HFF-Myc (cell line): Measurements from ENCODE around the gene CHST11.
A peak's percentile ranks its signal among the peaks of the same experiment; 100 is the strongest.

Source experiments
- DNase-seq: peaks from one replicate; pipeline ENCODE4 v3.0.0-alpha.2; 2011; ENCODE audit warnings: low read depth; ENCODE audit errors: extremely low read depth
- H3K4me3 ChIP-seq: replicated peaks from 2 replicates; pipeline ENCODE4 v1.5.1; 2011; ENCODE audit warnings: low read depth, mild to moderate bottlenecking, control low read depth, low read length
- TF ChIP-seq, protein P1 (sequence below): IDR thresholded peaks from 2 replicates; pipeline ENCODE4 v1.5.1; 2012; ENCODE audit warnings: mild to moderate bottlenecking, low read depth, low read length, control low read depth; ENCODE audit errors: missing control alignments

Gene CHST11

DNA sequence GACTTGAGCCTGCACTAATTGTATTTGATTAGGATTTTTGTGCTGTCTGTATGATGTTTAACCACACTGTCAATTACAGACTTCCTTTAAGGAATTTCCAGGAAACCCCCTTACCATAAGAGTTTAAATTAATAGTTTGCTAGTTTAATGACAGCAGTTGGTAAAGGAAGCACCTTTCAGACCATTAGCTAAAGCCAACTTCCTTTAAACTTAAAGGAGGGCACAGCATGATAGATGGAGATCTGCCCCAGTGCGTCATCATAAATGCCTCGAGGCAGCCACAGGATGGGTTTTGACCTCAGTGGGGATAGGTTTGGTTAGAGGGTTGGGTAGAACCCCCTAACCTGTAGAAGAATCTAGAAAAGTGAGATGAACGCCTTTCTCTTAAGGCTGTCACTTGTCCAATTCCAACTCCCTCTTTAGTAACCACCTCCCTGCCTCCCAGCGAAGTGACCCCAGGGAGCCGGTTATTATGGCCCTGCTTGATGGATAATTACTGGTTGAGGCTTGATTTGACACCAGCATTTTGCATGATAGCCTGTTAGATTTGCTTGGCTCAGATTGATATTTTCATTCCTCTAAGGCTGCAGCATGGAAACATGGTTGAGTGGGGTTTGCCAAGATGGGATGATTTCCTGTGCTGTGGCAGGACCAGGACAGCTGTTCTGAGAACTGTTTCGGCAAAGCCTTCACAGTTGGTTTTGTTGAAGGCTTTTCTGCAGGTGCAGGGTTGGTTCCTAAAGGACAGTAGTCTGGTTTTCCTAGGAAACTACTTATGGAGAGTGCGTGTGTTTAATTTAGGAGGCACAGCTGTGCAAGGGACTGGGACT, 62.7 kb downstream of the CHST11 start:
- TF ChIP-seq, protein P1, sequence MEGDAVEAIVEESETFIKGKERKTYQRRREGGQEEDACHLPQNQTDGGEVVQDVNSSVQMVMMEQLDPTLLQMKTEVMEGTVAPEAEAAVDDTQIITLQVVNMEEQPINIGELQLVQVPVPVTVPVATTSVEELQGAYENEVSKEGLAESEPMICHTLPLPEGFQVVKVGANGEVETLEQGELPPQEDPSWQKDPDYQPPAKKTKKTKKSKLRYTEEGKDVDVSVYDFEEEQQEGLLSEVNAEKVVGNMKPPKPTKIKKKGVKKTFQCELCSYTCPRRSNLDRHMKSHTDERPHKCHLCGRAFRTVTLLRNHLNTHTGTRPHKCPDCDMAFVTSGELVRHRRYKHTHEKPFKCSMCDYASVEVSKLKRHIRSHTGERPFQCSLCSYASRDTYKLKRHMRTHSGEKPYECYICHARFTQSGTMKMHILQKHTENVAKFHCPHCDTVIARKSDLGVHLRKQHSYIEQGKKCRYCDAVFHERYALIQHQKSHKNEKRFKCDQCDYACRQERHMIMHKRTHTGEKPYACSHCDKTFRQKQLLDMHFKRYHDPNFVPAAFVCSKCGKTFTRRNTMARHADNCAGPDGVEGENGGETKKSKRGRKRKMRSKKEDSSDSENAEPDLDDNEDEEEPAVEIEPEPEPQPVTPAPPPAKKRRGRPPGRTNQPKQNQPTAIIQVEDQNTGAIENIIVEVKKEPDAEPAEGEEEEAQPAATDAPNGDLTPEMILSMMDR = no peak
- no peak for DNase-seq
- no peak overlapping the region for H3K4me3 ChIP-seq

GRCh38 chr12:104520242-104520900, 63.6 kb downstream of the CHST11 start:
- TF ChIP-seq, protein P1 = no peak
- H3K4me3 ChIP-seq = no peak overlapping the region
- no peak for DNase-seq

DNA sequence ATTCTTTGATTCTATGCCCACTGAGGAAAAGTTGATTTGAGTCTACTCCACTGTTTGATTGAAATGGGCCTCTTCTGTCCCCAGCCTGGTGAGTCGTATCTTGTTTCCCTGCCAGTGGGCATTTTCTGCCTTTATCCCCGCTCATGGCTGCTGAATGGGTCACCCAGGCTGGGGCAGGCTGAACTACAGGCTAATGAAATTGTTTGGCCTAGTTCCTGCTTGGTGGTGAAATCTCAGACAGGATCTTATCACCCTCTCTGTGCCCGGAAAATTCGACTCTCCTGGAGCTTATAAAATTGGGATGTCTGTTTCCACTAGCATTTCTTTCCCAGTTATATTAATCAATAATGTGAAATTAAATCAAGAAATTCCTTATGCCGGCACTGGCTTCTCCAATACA, 65.0 kb downstream of the CHST11 start:
- H3K4me3 ChIP-seq = no peak overlapping the region
- TF ChIP-seq, protein P1 = no peak
- no peak for DNase-seq

DNA sequence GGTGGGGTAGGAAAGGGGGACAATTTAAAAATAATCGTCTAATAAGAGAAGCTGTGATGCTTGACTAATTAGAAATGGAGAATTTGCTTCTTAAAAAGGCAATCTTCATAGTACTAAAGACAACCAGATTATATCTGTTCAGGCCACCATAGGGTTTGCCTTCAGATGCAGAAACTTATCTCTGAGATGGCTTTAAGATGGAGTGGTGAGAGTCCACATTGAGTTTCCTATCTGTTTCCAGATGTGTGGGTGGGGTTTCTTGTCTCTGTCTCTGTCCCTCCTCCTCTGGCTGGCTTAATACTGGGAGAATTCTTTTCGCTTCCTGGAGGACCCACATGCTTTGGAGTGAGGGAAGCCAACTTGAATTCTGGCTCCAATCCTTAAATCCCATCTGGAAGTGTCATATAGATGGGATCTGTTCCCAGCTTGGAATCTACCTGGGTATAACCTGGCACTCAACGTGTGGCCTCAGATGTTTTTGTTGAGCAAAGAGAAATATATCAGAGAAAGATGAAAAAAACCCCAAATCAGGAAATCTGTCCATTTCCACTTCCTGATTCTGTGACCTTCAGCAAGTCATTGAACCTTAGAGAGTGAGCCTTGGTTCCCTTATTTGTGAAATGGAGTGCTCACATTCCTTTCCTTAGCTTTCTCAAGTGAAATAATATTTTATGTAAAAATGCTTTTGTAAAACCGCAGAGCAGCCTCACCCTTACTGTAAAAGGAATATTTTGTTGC, 66.4 kb downstream of the CHST11 start:
- no peak overlapping the region for H3K4me3 ChIP-seq
- TF ChIP-seq, protein P1 = no peak

DNA sequence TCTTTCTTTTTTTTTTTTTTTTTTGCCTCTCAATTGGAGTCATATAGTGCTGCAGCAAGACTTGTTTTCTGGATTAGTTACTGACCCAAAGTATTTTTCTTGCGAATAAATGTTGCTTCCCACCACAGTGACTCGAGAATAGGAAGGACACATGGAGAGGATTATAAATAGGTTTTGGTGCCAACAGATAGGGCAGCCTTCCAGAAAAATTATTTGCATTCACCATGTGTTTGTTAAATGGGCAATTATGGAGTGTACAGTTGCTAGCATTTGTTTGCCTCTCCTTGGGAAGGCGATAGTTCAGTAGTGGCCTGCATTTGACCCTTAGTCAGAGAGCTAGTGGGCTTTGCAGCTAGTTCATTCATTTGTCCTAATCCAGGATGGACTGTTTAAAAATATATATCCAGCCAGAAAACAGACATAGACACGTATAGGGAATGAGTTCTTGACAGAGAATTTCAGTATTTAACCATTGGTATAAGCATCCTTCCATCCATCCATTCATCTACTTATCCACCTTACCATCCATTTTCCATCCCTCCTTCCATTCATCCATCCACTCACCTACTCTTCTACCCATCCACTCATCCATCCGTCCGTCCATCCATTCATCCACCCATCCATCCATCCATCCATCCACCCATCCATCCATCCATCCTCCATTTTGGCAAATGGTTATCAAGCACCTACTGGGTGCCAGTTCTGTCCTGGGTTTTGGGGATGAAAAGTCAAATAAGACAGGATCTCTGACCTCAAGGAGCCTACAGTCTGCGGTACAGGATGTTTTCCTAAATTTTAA, 67.5 kb downstream of the CHST11 start:
- DNase-seq = peak; percentile 44
- TF ChIP-seq, protein P1 = no peak
- H3K4me3 ChIP-seq = no peak overlapping the region

More for the DNA sequence above, 66.4 kb downstream of the CHST11 start:
- no peak for DNase-seq

DNA sequence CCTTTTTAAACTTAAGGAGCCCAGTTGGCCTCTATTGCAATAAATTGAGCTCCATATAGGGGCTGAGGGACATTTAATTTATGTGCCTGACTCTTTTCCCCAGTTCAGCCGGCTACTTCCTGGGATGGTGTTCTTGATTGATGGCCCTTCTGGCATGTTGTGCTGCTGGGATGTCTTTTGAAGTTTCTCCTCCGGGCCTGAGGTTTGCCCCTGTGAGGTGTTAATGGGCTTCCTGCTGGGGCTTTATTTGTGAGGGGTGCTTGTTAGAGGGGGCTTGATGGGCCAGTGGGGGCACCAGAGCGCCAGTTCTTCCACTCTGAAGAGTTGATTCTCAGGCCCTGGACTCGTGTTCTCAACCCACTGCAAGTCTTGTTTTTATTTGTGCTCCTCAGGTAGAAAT, 69.6 kb downstream of the CHST11 start:
- TF ChIP-seq, protein P1 = no peak
- no peak overlapping the region for H3K4me3 ChIP-seq
- DNase-seq = no peak
